AG09319 (cell line): ENCODE results near the gene CLUH.

ENCODE experiments used
- DNase-seq: peaks from one replicate; pipeline ENCODE4 v3.0.0-alpha.2; 2010; ENCODE audit warnings: low read depth; ENCODE audit errors: extremely low read depth
- CTCF ChIP-seq: IDR thresholded peaks from 2 replicates; pipeline ENCODE4 v1.5.1; 2011; ENCODE audit warnings: low read depth, mild to moderate bottlenecking, inconsistent platforms, low read length, moderate library complexity

CLUH gene

GRCh38 chr17:2709183-2709661 lies 2.3 kb downstream of the CLUH start:
- TF ChIP-seq CTCF: no peak
- no peak for DNase-seq

DNA sequence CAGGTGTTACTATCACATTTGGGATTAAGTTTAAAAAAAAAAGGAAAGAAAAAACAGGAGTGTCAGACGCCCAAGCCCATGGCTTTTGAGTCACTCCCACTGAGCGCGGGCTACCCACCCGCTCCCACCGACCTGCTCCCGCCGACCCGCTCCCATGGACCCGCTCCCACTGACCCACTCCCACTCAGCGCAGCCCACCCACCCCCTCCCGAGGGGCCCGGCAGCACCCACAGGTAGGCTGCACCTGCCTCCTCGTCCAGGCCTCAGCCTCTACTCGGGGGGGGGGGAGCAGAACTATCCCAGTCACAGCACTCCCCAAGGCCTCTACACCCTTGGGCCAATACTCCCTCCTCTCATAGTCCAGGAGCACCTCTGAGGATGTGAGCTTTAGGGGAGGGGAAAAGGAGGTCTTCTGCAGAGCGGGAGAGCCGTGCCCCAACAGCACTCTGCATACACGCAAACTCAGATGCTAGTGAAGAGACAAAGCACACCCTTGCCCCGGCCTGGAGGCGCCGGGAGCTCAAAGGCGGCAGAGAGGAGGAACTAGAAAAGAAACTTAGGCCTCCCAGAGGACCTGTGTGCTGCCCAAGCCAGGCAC lies 2.9 kb downstream of the CLUH start:
- no peak for DNase-seq
- TF ChIP-seq CTCF: no peak

DNA sequence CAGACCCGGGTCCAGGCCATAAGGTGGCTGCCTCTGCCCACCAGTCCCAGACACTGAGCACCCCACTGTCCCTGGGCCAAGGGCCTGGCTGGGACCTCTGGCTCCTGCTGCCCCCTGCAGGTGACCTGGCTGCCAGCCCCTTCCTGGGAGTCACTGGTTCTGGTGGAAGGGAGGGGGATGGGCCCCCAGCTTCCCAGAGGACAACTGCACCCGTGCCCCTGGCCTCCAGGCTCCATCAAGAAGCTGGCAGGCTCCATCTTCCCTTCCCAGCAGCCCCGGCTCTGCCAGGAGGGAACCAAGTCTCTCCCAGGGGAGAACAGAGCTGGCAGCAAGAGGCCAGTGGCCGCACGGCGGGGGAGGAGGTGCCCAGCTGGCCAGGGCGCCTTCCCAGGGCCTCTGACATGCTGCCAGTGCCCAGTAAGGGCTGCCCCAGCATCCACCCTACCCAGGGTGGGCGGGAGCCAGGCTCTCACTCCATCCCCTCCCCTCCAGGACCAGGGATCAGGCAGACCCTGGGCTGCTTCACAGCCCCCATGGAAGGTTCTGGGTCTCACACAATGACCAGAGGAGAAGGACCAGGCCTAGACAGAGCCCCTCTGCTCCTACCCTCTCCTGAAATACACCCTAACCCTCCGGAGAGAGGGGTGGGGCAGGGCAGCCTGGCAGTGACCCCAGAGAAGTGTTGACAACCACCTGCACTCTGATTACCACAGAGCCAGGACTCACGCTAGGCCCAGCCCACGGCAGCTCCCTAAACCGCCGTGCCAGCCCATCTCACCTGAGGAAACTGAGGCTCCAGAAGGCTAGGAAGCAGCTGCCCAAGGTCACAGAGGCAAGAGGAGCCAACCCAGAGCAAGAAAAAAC lies 3.6 kb downstream of the CLUH start:
- peak; percentile 39 for TF ChIP-seq CTCF
- DNase-seq: no peak

DNA sequence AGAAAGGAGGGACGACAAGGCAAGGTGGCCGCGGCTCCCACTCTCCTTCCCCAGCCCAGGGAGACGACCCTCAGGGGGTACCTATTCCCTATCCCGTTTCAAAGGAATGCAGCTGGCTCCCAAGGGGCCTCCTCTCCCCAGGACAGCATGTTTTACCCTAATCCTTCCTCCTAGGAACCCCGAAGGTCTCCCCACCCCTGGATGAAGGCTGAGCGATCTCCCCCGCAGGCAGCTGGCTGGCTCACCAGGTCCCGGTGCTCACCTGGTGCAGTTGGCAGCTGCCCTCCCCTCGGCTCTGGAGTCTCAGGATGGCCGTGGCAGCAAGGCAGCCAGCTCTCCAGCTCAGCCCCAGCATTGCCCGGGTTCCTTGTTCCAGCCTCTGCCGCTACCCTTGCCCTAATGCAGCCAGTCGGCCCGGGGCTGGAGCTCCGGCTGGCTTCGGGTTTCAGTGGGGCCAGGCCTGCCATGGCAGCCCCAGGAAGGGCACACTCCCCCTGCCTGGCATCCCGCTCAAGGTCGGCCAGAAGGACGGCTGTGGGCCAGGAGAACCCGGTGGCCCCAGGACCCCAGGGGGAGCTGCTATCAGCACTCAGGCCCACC lies 4.6 kb downstream of the CLUH start:
- TF ChIP-seq CTCF: no peak
- no peak for DNase-seq

- DNase-seq: no peak
Observed at GRCh38 chr17:2705888-2706795, 5.4 kb downstream of the CLUH start.

GRCh38 chr17:2705263-2705662 lies 6.3 kb downstream of the CLUH start:
- no peak for DNase-seq
- no peak for TF ChIP-seq CTCF

More at GRCh38 chr17:2705888-2706795, 5.4 kb downstream of the CLUH start:
- TF ChIP-seq CTCF: no peak
